ENCODE data around the gene PITPNM2. TPM values are rescaled to one million over a fixed set of nuclear protein-coding genes. Genes with fewer than 3 reads are reported as not detected.

The PITPNM2 gene
- total and polyA plus RNA-seq, 2 experiments from 2014 or later, result 3.6 to 6.3 TPM

- no peaks in the 10 kb centered on the region for H3K36me3 ChIP-seq (replicated peaks; ENCODE audit: insufficient read depth, low read depth)
- no peaks in the 10 kb centered on the region for H4K20me1 ChIP-seq (ENCODE audit: insufficient read depth, poor library complexity, severe bottlenecking)
- WGBS (ENCODE audit: low lambda C conversion rate, missing lambda C conversion rate), result 55% methylated on average over 2 of the region's 2 CpGs
- H2AFZ ChIP-seq, result no peak overlapping the region
- peaks cover 45% of the 10 kb centered on the region for H3K4me1 ChIP-seq (ENCODE audit: insufficient read depth)
- H3K9me3 ChIP-seq (ENCODE audit: low read depth), result no peaks in the 10 kb centered on the region
- no peaks in the 10 kb centered on the region for H3K9me2 ChIP-seq (replicated peaks; ENCODE audit: insufficient read depth)
- H3K4me3 ChIP-seq, result no peak overlapping the region
- no peak overlapping the region for H3K4me2 ChIP-seq
- no peaks in the 10 kb centered on the region for H3K27me3 ChIP-seq
- peaks cover 52% of the 10 kb centered on the region for H3K79me2 ChIP-seq
- TF ChIP-seq CTCF (IDR thresholded peaks at IDR 0.05; ENCODE audit: poor library complexity) (no peak), EZH2phosphoT487 (IDR thresholded peaks at IDR 0.05; ENCODE audit: low read depth, severe bottlenecking, unreplicated experiment) (no peak), EZH2 (IDR thresholded peaks at IDR 0.05; ENCODE audit: borderline replicate concordance) (no peak)
- DNase-seq (ENCODE audit: low spot score), result no peak
- H3K27ac ChIP-seq, result no peak overlapping the region
Measured at GRCh38 chr12:123145211-123145610, 5.7 kb downstream of the PITPNM2 start.

- TF ChIP-seq EZH2 (IDR thresholded peaks at IDR 0.05; ENCODE audit: borderline replicate concordance), result no peak
- TF ChIP-seq EZH2phosphoT487 (IDR thresholded peaks at IDR 0.05; ENCODE audit: low read depth, severe bottlenecking, unreplicated experiment), result no peak
- TF ChIP-seq CTCF (IDR thresholded peaks at IDR 0.05; ENCODE audit: poor library complexity), result no peak
- Histone ChIP-seq H4K20me1 (ENCODE audit: insufficient read depth, poor library complexity, severe bottlenecking) (no peaks in the 10 kb centered on the region), H3K79me2 (peaks cover 61% of the 10 kb centered on the region), H3K4me3 (no peak overlapping the region), H2AFZ (no peak overlapping the region), H3K27ac (peak overlapping the region; percentile 91), H3K27me3 (no peaks in the 10 kb centered on the region), H3K9me2 (replicated peaks; ENCODE audit: insufficient read depth) (no peaks in the 10 kb centered on the region), H3K9me3 (ENCODE audit: low read depth) (no peaks in the 10 kb centered on the region), H3K36me3 (replicated peaks; ENCODE audit: insufficient read depth, low read depth) (no peaks in the 10 kb centered on the region), H3K4me1 (ENCODE audit: insufficient read depth) (peaks cover 41% of the 10 kb centered on the region), H3K4me2 (no peak overlapping the region)
- DNase-seq (ENCODE audit: low spot score), result no peak
- 89% methylated on average over 4 of the region's 4 CpGs for WGBS (ENCODE audit: low lambda C conversion rate, missing lambda C conversion rate)
Measured at GRCh38 chr12:123143736-123144461, 7.0 kb downstream of the PITPNM2 start.

GRCh38 chr12:123142921-123143735, 7.8 kb downstream of the PITPNM2 start:
- H2AFZ ChIP-seq, result no peak overlapping the region

More at GRCh38 chr12:123142921-123143735, 7.8 kb downstream of the PITPNM2 start:
- Histone ChIP-seq H3K4me2 (peak overlapping the region; percentile 65), H3K79me2 (peaks cover 61% of the 10 kb centered on the region), H3K27me3 (no peaks in the 10 kb centered on the region), H3K4me3 (no peak overlapping the region), H3K9me2 (replicated peaks; ENCODE audit: insufficient read depth) (no peaks in the 10 kb centered on the region), H4K20me1 (ENCODE audit: insufficient read depth, poor library complexity, severe bottlenecking) (no peaks in the 10 kb centered on the region), H3K9me3 (ENCODE audit: low read depth) (no peaks in the 10 kb centered on the region), H3K27ac (peak overlapping the region; percentile 91), H3K4me1 (ENCODE audit: insufficient read depth) (peaks cover 39% of the 10 kb centered on the region), H3K36me3 (replicated peaks; ENCODE audit: insufficient read depth, low read depth) (no peaks in the 10 kb centered on the region)
- DNase-seq (ENCODE audit: low spot score), result peak; percentile 49
- WGBS (ENCODE audit: low lambda C conversion rate, missing lambda C conversion rate), result 81% methylated on average over 11 of the region's 11 CpGs
- TF ChIP-seq CTCF (IDR thresholded peaks at IDR 0.05; ENCODE audit: poor library complexity), result no peak
- TF ChIP-seq EZH2phosphoT487 (IDR thresholded peaks at IDR 0.05; ENCODE audit: low read depth, severe bottlenecking, unreplicated experiment), result no peak
- TF ChIP-seq EZH2 (IDR thresholded peaks at IDR 0.05; ENCODE audit: borderline replicate concordance), result no peak

Measured in hepatocyte (in vitro differentiated cells).